Measurements from ENCODE around the gene LDB1. TPM values are rescaled to one million over a fixed set of nuclear protein-coding genes. Genes with fewer than 3 reads are reported as not detected.

Gene LDB1
- total and polyA plus RNA-seq, 10 of the 15 experiments (the other 5 are each of a cell fraction or from before 2014, with no cell fraction given): 1.7 to 71.5 (median 36.9) TPM

DNA sequence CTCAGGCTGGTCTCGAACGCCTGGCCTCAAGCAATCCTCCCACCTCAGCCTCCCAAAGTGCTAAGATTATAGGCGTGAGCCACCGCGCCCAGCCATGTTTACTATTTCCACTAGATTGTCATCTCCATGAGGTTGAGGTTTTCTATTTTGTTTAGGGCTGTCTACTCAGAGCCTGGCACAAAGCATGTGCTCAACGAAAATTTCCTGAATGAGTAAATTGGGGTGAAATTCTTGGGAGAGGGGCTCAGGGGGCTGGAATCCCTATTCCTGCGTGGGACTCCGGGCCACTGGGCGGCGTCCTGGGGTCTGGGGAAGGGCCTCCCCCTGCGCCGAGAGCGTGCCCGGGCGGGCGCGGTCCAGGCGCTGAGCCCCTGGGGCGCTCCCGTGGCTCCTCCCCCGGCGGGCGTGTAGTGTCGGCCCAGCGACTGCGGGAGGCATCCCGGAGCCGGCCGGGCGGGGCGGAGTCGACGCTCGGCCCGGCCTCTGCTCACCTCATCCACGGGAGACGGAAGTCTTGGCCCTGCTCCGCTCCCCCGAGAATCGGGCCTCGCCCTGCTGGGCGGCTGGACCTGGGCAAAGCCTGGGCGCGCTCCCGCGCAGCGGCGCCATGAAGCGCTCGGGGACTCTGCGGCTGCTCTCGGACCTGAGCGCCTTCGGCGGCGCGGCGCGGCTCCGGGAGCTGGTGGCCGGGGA is 55.2 kb downstream of the LDB1 start, which contains the start of gene HPS6 (continued):
- TF ChIP-seq BHLHE40 (IDR thresholded peaks at IDR 0.05; ENCODE audit: borderline replicate concordance in 1 of 2, low read depth in 2 of 2, low read length in 1 of 2) (peak; percentile 26 to 80; a peak in 3 of 4 replicates), PAX5 (IDR thresholded peaks at IDR 0.05; ENCODE audit: borderline replicate concordance, low read depth, low read length) (no peak), GATAD2B (conservative IDR thresholded peaks at IDR 0.05; ENCODE audit: low read depth) (peak; percentile 91; the same call in 1 of the 2 replicates), NR2F1 (conservative IDR thresholded peaks at IDR 0.05) (peak; percentile 59), ZNF622 (IDR thresholded peaks at IDR 0.05) (no peak), SMAD1 (IDR thresholded peaks at IDR 0.05; ENCODE audit: low read depth, partially characterized antibody) (no peak), SMC3 (IDR thresholded peaks at IDR 0.05; ENCODE audit: borderline replicate concordance, low read length) (peak; percentile 14; the same call in 1 of the 2 replicates), WRNIP1 (IDR thresholded peaks at IDR 0.05; ENCODE audit: borderline replicate concordance, low read depth, low read length) (no peak), POLR2AphosphoS2 (IDR thresholded peaks at IDR 0.05; ENCODE audit: low read depth, low read length) (peak; percentile 69; the same call in 1 of the 2 replicates), POU2F2 (IDR thresholded peaks at IDR 0.05; ENCODE audit: borderline replicate concordance, low read depth, low read length) (no peak; the same call in 2 of the 3 replicates), NRF1 (conservative IDR thresholded peaks at IDR 0.05; ENCODE audit: low read depth, low read length) (peak; percentile 29; the same call in 1 of the 2 replicates), TARDBP (IDR thresholded peaks at IDR 0.05; ENCODE audit: borderline replicate concordance) (0 out of 2 replicates have a peak, but pooled peaks have one; percentile 18)
- TF ChIP-seq, protein P1, sequence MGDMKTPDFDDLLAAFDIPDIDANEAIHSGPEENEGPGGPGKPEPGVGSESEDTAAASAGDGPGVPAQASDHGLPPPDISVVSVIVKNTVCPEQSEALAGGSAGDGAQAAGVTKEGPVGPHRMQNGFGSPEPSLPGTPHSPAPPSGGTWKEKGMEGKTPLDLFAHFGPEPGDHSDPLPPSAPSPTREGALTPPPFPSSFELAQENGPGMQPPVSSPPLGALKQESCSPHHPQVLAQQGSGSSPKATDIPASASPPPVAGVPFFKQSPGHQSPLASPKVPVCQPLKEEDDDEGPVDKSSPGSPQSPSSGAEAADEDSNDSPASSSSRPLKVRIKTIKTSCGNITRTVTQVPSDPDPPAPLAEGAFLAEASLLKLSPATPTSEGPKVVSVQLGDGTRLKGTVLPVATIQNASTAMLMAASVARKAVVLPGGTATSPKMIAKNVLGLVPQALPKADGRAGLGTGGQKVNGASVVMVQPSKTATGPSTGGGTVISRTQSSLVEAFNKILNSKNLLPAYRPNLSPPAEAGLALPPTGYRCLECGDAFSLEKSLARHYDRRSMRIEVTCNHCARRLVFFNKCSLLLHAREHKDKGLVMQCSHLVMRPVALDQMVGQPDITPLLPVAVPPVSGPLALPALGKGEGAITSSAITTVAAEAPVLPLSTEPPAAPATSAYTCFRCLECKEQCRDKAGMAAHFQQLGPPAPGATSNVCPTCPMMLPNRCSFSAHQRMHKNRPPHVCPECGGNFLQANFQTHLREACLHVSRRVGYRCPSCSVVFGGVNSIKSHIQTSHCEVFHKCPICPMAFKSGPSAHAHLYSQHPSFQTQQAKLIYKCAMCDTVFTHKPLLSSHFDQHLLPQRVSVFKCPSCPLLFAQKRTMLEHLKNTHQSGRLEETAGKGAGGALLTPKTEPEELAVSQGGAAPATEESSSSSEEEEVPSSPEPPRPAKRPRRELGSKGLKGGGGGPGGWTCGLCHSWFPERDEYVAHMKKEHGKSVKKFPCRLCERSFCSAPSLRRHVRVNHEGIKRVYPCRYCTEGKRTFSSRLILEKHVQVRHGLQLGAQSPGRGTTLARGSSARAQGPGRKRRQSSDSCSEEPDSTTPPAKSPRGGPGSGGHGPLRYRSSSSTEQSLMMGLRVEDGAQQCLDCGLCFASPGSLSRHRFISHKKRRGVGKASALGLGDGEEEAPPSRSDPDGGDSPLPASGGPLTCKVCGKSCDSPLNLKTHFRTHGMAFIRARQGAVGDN (IDR thresholded peaks at IDR 0.05): peak; percentile 12; the same call in 1 of the 2 replicates
- TF ChIP-seq, protein P2, sequence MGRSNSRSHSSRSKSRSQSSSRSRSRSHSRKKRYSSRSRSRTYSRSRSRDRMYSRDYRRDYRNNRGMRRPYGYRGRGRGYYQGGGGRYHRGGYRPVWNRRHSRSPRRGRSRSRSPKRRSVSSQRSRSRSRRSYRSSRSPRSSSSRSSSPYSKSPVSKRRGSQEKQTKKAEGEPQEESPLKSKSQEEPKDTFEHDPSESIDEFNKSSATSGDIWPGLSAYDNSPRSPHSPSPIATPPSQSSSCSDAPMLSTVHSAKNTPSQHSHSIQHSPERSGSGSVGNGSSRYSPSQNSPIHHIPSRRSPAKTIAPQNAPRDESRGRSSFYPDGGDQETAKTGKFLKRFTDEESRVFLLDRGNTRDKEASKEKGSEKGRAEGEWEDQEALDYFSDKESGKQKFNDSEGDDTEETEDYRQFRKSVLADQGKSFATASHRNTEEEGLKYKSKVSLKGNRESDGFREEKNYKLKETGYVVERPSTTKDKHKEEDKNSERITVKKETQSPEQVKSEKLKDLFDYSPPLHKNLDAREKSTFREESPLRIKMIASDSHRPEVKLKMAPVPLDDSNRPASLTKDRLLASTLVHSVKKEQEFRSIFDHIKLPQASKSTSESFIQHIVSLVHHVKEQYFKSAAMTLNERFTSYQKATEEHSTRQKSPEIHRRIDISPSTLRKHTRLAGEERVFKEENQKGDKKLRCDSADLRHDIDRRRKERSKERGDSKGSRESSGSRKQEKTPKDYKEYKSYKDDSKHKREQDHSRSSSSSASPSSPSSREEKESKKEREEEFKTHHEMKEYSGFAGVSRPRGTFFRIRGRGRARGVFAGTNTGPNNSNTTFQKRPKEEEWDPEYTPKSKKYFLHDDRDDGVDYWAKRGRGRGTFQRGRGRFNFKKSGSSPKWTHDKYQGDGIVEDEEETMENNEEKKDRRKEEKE (IDR thresholded peaks at IDR 0.05): no peak
- TF ChIP-seq, protein P3, sequence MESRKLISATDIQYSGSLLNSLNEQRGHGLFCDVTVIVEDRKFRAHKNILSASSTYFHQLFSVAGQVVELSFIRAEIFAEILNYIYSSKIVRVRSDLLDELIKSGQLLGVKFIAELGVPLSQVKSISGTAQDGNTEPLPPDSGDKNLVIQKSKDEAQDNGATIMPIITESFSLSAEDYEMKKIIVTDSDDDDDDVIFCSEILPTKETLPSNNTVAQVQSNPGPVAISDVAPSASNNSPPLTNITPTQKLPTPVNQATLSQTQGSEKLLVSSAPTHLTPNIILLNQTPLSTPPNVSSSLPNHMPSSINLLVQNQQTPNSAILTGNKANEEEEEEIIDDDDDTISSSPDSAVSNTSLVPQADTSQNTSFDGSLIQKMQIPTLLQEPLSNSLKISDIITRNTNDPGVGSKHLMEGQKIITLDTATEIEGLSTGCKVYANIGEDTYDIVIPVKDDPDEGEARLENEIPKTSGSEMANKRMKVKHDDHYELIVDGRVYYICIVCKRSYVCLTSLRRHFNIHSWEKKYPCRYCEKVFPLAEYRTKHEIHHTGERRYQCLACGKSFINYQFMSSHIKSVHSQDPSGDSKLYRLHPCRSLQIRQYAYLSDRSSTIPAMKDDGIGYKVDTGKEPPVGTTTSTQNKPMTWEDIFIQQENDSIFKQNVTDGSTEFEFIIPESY (IDR thresholded peaks at IDR 0.05): no peak
- TF ChIP-seq, protein P4, sequence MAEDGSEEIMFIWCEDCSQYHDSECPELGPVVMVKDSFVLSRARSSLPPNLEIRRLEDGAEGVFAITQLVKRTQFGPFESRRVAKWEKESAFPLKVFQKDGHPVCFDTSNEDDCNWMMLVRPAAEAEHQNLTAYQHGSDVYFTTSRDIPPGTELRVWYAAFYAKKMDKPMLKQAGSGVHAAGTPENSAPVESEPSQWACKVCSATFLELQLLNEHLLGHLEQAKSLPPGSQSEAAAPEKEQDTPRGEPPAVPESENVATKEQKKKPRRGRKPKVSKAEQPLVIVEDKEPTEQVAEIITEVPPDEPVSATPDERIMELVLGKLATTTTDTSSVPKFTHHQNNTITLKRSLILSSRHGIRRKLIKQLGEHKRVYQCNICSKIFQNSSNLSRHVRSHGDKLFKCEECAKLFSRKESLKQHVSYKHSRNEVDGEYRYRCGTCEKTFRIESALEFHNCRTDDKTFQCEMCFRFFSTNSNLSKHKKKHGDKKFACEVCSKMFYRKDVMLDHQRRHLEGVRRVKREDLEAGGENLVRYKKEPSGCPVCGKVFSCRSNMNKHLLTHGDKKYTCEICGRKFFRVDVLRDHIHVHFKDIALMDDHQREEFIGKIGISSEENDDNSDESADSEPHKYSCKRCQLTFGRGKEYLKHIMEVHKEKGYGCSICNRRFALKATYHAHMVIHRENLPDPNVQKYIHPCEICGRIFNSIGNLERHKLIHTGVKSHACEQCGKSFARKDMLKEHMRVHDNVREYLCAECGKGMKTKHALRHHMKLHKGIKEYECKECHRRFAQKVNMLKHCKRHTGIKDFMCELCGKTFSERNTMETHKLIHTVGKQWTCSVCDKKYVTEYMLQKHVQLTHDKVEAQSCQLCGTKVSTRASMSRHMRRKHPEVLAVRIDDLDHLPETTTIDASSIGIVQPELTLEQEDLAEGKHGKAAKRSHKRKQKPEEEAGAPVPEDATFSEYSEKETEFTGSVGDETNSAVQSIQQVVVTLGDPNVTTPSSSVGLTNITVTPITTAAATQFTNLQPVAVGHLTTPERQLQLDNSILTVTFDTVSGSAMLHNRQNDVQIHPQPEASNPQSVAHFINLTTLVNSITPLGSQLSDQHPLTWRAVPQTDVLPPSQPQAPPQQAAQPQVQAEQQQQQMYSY (CRISPR knock-in tag; IDR thresholded peaks at IDR 0.05): no peak

All from GM12878 (cell line).